DND-41 (cell line): ENCODE results near the gene PIGW.
A peak's percentile ranks its signal among the peaks of the same experiment; 100 is the strongest.

Experiments used
- ATAC-seq: fragments of 200-7000 bp; cut with Tn5 transposase; 3 replicates; pipeline ENCODE4 v1.9.1; 2021; ENCODE audit warnings: low read depth; ENCODE audit not compliant: insufficient read depth
- DNase-seq: peaks from one replicate; pipeline ENCODE4 v3.0.0-alpha.2; 2020
- H2AFZ ChIP-seq: 2 replicates; pipeline ENCODE4 v1.6.0; 2012; ENCODE audit warnings: low read depth, low read length
- H3K27ac ChIP-seq: 2 replicates; pipeline ENCODE4 v1.5.1; 2012; ENCODE audit warnings: low read length, inconsistent platforms
- H3K27me3 ChIP-seq: fragments of 200-600 bp; sonication (generic); 2 replicates; pipeline ENCODE4 v1.6.0; 2012; ENCODE audit warnings: low read length, mild to moderate bottlenecking, inconsistent platforms; ENCODE audit not compliant: insufficient read depth, poor library complexity
- H3K36me3 ChIP-seq: 2 replicates; pipeline ENCODE4 v1.5.1; 2012; ENCODE audit warnings: low read length, inconsistent platforms; ENCODE audit not compliant: insufficient read depth
- H3K4me1 ChIP-seq: 2 replicates; pipeline ENCODE4 v1.5.1; 2012; ENCODE audit warnings: mild to moderate bottlenecking, low read length; ENCODE audit not compliant: insufficient read depth
- H3K4me2 ChIP-seq: 2 replicates; pipeline ENCODE4 v1.6.0; 2012; ENCODE audit warnings: mild to moderate bottlenecking, moderate library complexity, low read length, inconsistent platforms; ENCODE audit not compliant: insufficient read depth
- H3K4me3 ChIP-seq, 2 experiments: fragments of 200-600 bp in 1 of 2; shearing (Covaris generic) in 1 of 2; 2 replicates each; pipeline ENCODE4 v1.5.1; 2012 to 2016; ENCODE audit warnings: inconsistent platforms in 2 of 2, low read length in 2 of 2, mild to moderate bottlenecking in 2 of 2, low read depth in 1 of 2, moderate library complexity in 1 of 2
- H3K79me2 ChIP-seq: 2 replicates; pipeline ENCODE4 v1.6.0; 2012; ENCODE audit warnings: low read length, inconsistent platforms; ENCODE audit not compliant: insufficient read depth
- H3K9ac ChIP-seq: 2 replicates; pipeline ENCODE4 v1.6.0; 2012; ENCODE audit warnings: low read depth, mild to moderate bottlenecking, inconsistent platforms, low read length, moderate library complexity
- H3K9me3 ChIP-seq: 2 replicates; pipeline ENCODE4 v1.5.1; 2012; ENCODE audit warnings: low read length, moderate library complexity, mild to moderate bottlenecking, inconsistent platforms; ENCODE audit not compliant: insufficient read depth, severe bottlenecking
- H4K20me1 ChIP-seq: 2 replicates; pipeline ENCODE4 v1.6.0; 2012; ENCODE audit warnings: low read length; ENCODE audit not compliant: insufficient read depth
- EZH2 ChIP-seq: IDR thresholded peaks from 3 replicates; pipeline ENCODE4 v1.6.1; 2012; ENCODE audit warnings: borderline replicate concordance, low read depth, mild to moderate bottlenecking, moderate library complexity, low read length, inconsistent platforms; ENCODE audit not compliant: severe bottlenecking
- TF ChIP-seq, protein P1 (sequence below): IDR thresholded peaks from 2 replicates; pipeline ENCODE4 v1.5.1; 2012; ENCODE audit warnings: borderline replicate concordance, low read length, moderate library complexity, mild to moderate bottlenecking; ENCODE audit not compliant: poor library complexity, severe bottlenecking; ENCODE audit errors: extremely low read depth

The PIGW gene

DNA sequence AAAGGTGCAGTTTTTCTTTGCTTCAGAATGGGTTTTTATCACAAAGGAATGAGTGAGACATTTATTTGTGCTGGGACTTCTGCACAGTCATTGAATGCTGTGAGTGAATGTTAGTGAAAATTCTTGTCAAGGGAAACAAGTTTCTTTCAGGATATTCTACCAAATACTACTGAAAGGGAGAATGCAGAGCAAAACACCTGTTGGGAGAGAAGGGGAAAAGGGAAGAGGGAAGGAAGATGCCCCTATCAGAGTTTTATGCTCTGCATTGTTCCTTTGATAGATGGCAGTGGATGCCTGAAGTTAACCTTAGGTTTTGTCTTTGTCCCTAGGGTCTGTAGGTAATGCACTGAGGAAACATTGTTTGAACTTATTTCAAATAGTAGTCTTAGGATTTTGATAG, 13.0 kb downstream of the PIGW start:
- ATAC-seq = no peak
- TF ChIP-seq EZH2 = no peak
- TF ChIP-seq, protein P1, sequence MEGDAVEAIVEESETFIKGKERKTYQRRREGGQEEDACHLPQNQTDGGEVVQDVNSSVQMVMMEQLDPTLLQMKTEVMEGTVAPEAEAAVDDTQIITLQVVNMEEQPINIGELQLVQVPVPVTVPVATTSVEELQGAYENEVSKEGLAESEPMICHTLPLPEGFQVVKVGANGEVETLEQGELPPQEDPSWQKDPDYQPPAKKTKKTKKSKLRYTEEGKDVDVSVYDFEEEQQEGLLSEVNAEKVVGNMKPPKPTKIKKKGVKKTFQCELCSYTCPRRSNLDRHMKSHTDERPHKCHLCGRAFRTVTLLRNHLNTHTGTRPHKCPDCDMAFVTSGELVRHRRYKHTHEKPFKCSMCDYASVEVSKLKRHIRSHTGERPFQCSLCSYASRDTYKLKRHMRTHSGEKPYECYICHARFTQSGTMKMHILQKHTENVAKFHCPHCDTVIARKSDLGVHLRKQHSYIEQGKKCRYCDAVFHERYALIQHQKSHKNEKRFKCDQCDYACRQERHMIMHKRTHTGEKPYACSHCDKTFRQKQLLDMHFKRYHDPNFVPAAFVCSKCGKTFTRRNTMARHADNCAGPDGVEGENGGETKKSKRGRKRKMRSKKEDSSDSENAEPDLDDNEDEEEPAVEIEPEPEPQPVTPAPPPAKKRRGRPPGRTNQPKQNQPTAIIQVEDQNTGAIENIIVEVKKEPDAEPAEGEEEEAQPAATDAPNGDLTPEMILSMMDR = no peak
- no peak for DNase-seq
- H2AFZ ChIP-seq = no peak overlapping the region
- no peaks in the 10 kb centered on the region for H3K27me3 ChIP-seq
- peaks cover 48% of the 10 kb centered on the region for H3K36me3 ChIP-seq
- peaks cover 50% of the 10 kb centered on the region for H3K4me1 ChIP-seq
- H3K4me2 ChIP-seq = peak overlapping the region; percentile 88
- peak overlapping the region in 1 of 2 experiments; percentile 69; a peak in 1 of 4 replicates for H3K4me3 ChIP-seq
- H4K20me1 ChIP-seq = peaks cover 49% of the 10 kb centered on the region
- H3K27ac ChIP-seq = 0 out of 2 replicates have a peak overlapping the region, but pooled peaks have one; percentile 10
- no peaks in the 10 kb centered on the region for H3K9me3 ChIP-seq
- peak overlapping the region; percentile 100; the same call in 1 of the 2 replicates for H3K9ac ChIP-seq
- peaks cover 92% of the 10 kb centered on the region for H3K79me2 ChIP-seq

DNA sequence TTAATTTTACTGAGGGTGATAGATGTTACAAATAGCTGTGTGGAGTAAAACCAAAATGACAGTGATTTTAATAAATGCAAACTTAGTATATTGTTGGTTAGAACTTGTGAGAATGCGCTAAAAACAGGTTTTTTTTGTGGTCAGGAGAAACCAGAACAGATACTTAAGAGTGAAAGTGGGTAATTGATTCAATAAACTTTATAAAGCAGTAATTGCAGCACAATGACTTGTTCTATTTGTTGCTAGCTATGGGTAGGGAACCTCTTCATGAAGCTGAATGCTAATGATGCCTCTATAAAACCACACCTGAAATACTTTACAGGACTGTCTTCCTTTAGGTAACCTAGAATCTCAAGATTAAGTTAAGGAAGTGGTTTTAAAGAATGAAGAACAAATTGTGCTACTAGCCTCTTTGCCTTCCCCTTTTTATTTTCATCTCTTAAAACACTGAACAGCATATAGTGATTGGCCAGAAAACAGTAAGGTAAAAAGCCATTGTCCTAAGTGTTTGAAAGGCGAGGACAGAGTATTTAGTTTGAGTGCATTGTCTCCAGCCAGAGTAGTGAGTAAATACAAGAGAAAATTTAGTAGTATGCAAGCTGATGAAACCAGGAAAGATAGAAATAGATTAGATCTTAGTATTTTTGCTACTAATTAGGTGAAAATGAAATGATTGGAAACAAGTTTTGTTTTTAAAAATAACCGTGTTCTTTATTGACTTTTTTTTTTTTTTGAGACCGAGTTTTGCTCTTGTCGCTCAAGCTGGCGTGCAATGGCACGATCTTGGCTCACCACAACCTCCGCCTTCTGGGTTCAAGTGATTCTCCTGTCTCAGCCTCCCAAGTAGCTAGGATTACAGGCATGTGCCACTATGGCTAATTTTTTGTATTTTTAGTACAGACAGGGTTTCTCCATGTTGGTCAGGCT, 16.0 kb downstream of the PIGW start:
- peaks cover 100% of the 10 kb centered on the region for H3K79me2 ChIP-seq
- TF ChIP-seq EZH2 = no peak
- TF ChIP-seq, protein P1 = no peak
- DNase-seq (no peak), ATAC-seq (no peak)
- peaks cover 72% of the 10 kb centered on the region for H3K36me3 ChIP-seq
- no peak overlapping the region for H3K27ac ChIP-seq
- H3K9me3 ChIP-seq = no peaks in the 10 kb centered on the region
- H3K27me3 ChIP-seq = no peaks in the 10 kb centered on the region
- no peak overlapping the region for H3K4me2 ChIP-seq
- peaks cover 68% of the 10 kb centered on the region for H4K20me1 ChIP-seq
- no peak overlapping the region for H2AFZ ChIP-seq
- no peak overlapping the region for H3K4me3 ChIP-seq
- H3K4me1 ChIP-seq = peaks cover 38% of the 10 kb centered on the region
- no peak overlapping the region for H3K9ac ChIP-seq

DNA sequence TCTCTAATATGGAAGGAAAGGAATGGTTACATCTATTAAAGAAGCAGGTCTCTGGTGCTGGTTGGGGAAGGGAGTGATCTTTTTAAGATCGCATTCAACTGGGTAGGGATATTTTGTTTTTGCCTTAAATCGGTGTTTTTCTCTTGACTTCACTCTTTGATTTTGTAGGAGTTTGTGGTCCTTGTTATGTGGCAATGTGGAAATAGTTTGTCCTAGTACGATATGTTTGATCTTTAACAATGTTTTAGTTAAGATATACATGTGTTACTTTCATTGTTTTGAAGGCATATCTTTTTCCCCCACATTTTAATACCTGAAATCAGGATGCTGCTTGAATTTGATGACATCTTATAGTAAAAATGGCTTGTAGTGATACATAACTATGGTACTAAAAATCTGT, 18.7 kb downstream of the PIGW start:
- Histone ChIP-seq H3K79me2 (peaks cover 96% of the 10 kb centered on the region), H3K4me1 (peaks cover 17% of the 10 kb centered on the region; the same call in 1 of the 2 replicates), H4K20me1 (peaks cover 53% of the 10 kb centered on the region)

More for the DNA sequence above, 18.7 kb downstream of the PIGW start:
- no peak overlapping the region for H3K9ac ChIP-seq
- DNase-seq (no peak), ATAC-seq (no peak)
- no peaks in the 10 kb centered on the region for H3K9me3 ChIP-seq
- no peak overlapping the region for H3K4me2 ChIP-seq
- H3K4me3 ChIP-seq = no peak overlapping the region
- H3K36me3 ChIP-seq = peaks cover 75% of the 10 kb centered on the region
- no peak for TF ChIP-seq EZH2
- TF ChIP-seq, protein P1 = no peak
- no peak overlapping the region for H2AFZ ChIP-seq
- H3K27me3 ChIP-seq = no peaks in the 10 kb centered on the region
- no peak overlapping the region for H3K27ac ChIP-seq
